ENCODE measurements around the gene KDM4C.

DNA sequence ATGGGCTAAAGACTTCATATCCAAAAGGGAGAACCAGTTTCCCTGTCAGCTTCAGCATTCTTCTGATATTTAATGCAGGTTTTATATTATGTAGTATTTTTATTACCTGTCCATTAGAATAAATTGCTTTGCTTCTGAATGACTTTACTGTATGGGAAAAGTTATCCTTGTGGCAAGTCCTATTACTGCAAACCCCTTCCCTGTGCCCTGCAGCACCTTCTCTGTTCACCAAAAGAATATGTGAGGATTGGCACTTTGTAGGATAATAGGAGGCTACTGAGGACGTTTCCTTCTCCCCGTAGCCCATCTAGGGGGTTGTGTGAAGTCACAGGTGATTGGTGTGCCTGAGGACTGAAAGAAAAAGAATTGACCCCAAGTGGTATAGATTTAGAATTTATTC, 296.1 kb downstream of the KDM4C start:
- TF ChIP-seq POLR2A (IDR thresholded peaks at IDR 0.05) = no peak
- TF ChIP-seq, protein P1, sequence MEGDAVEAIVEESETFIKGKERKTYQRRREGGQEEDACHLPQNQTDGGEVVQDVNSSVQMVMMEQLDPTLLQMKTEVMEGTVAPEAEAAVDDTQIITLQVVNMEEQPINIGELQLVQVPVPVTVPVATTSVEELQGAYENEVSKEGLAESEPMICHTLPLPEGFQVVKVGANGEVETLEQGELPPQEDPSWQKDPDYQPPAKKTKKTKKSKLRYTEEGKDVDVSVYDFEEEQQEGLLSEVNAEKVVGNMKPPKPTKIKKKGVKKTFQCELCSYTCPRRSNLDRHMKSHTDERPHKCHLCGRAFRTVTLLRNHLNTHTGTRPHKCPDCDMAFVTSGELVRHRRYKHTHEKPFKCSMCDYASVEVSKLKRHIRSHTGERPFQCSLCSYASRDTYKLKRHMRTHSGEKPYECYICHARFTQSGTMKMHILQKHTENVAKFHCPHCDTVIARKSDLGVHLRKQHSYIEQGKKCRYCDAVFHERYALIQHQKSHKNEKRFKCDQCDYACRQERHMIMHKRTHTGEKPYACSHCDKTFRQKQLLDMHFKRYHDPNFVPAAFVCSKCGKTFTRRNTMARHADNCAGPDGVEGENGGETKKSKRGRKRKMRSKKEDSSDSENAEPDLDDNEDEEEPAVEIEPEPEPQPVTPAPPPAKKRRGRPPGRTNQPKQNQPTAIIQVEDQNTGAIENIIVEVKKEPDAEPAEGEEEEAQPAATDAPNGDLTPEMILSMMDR (IDR thresholded peaks at IDR 0.05) = no peak
